ENCODE results near the gene MYF6. TPM values are rescaled to one million over a fixed set of nuclear protein-coding genes. Genes with fewer than 3 reads are reported as not detected.

Gene MYF6
- total RNA-seq, 2 donors from 2014 or later, result not detected

DNA sequence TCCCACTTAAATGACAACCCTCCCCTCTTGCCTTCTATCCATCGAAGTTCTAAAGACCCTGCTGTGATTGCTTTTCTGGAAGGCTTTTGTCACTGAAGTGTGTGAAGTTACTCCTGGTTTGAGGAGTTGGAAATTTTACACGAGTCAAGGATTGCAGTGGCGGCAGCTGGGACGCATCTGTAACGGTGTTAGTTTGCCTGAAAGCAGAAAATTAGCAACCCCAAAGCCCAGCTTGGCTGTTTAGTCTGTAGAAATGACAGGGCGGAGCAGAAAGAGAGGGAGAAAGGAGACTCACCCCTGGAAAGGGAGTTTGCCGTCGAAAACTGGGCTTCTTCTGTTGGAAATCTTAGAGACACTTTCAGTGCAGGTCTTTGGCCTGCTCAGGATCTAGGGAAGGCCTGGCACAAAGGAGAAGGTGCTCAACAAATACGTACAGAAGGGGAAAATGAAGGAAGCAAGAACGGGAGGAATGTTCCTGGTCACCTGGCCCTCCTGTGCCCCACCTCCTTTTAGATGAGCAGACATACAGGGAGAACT lies 8.3 kb downstream of the MYF6 start:
- no peak for DNase-seq (ENCODE audit: low spot score in 2 of 2)
- H3K27ac Mint-ChIP-seq, result no peak overlapping the region
- H3K9me3 Mint-ChIP-seq, result peaks cover 0 to 5% of the 10 kb centered on the region in 2 donors
- peaks cover 5 to 19% of the 10 kb centered on the region in 2 donors for H3K36me3 Mint-ChIP-seq
- ATAC-seq, result no peak

DNA sequence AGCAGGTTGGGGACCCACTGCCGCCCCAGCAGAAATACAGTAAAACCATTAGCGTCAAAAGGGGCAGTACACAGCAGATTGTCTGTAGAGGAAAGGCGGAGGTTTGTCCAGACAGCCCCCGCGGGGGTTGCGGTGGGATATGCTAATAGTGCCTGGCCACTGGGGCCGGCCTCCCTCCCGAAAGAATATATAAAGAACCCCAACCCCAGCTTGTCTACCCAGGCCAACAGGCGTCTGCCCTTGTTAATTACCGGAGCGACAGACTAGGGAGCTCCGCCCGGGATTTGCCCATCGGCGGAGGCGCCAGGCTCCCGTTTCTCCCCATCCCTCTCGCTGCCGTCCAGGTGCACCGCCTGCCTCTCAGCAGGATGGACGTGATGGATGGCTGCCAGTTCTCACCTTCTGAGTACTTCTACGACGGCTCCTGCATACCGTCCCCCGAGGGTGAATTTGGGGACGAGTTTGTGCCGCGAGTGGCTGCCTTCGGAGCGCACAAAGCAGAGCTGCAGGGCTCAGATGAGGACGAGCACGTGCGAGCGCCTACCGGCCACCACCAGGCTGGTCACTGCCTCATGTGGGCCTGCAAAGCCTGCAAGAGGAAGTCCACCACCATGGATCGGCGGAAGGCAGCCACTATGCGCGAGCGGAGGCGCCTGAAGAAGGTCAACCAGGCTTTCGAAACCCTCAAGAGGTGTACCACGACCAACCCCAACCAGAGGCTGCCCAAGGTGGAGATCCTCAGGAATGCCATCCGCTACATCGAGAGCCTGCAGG lies 9.4 kb downstream of the MYF6 start, which contains the start of gene MYF5:
Gene MYF5 (plus strand): TSS at position 217 of the 774 bp plus-strand sequence. CDS start 152 bp downstream, at position 369.
- DNase-seq (ENCODE audit: low spot score in 2 of 2) (no peak), ATAC-seq (no peak)
- peaks cover 5 to 19% of the 10 kb centered on the region in 2 donors for H3K36me3 Mint-ChIP-seq
- H3K9me3 Mint-ChIP-seq, result peaks cover 0 to 5% of the 10 kb centered on the region in 2 donors
- H3K27ac Mint-ChIP-seq, result no peak within 1 kb of the TSS

- H3K27ac Mint-ChIP-seq, result no peak overlapping the region
- no peak for DNase-seq (ENCODE audit: low spot score in 2 of 2)
- H3K36me3 Mint-ChIP-seq, result peaks cover 5 to 19% of the 10 kb centered on the region in 2 donors
- no peak for ATAC-seq
- H3K9me3 Mint-ChIP-seq, result peaks cover 0 to 5% of the 10 kb centered on the region in 2 donors
Observed at GRCh38 chr12:80717856-80718255, 10.4 kb downstream of the MYF6 start.

GRCh38 chr12:80720516-80720915 lies 13.1 kb downstream of the MYF6 start:
- DNase-seq (ENCODE audit: low spot score in 2 of 2) (no peak), ATAC-seq (no peak)
- no peak overlapping the region for H3K27ac Mint-ChIP-seq
- H3K9me3 Mint-ChIP-seq, result no peaks in the 10 kb centered on the region
- H3K36me3 Mint-ChIP-seq, result peaks cover 0 to 11% of the 10 kb centered on the region in 2 donors

GRCh38 chr12:80721326-80721725 lies 13.9 kb downstream of the MYF6 start:
- DNase-seq (ENCODE audit: low spot score in 2 of 2), result no peak
- H3K9me3 Mint-ChIP-seq, result peaks cover 0 to 4% of the 10 kb centered on the region in 2 donors
- H3K36me3 Mint-ChIP-seq, result peaks cover 0 to 3% of the 10 kb centered on the region in 2 donors
- ATAC-seq, result no peak
- H3K27ac Mint-ChIP-seq, result no peak overlapping the region

DNA sequence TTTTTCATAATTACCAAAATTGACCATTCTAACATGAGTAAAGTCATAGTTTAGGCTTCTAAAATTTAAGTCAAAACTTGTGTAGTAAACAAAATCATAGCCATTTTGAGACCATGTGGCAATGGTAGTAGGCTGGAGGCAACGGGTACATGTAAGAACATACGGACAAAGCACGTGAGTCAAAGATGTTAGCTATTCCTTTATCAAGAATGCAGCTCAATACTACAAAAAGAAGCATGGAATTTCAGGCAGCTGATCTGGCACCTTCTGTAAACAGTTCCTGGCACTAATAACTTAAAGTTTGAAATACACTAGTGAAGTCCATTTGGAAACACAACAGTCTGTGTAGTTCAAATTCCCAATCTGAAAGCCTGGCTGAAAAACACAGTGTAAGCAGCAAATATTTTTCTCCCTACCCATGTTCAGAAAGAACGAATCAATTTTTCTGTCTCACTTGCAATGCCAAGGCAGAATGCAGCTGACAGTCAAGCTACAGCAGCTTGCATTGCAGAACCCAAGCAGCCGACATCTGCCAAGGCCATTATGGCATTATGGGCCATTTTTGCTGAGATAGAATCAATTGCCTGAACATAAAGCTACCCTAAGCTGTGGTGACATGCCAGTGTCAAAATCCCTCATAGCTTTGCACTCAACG lies 38.5 kb downstream of the MYF6 start:
- no peak for DNase-seq (ENCODE audit: low spot score in 2 of 2)
- no peak for ATAC-seq
- no peaks in the 10 kb centered on the region for H3K36me3 Mint-ChIP-seq
- no peak overlapping the region for H3K27ac Mint-ChIP-seq
- peaks cover 0 to 13% of the 10 kb centered on the region in 2 donors for H3K9me3 Mint-ChIP-seq

DNA sequence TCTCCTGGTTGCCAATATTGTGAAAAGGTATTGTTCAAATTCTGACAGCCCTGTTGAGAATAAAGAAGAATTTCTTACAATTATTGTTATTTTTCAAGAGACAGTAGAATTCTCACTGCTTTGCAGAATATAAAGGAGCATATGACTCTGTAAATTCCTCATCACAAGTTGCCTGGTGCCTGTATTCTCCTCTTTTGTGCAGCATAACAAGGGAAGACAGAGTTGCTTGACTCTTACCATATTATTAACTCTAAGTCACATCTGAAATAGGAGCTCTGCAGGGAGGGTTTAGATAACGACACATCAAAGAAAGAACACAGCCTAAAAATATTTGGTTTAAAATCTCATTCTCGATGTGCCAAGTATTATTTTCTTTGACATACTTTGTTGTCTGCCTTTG lies 40.4 kb downstream of the MYF6 start:
- H3K9me3 Mint-ChIP-seq, result peaks cover 0 to 13% of the 10 kb centered on the region in 2 donors
- H3K27ac Mint-ChIP-seq, result no peak overlapping the region
- ATAC-seq, result no peak
- H3K36me3 Mint-ChIP-seq, result no peaks in the 10 kb centered on the region
- DNase-seq (ENCODE audit: low spot score in 2 of 2), result no peak

DNA sequence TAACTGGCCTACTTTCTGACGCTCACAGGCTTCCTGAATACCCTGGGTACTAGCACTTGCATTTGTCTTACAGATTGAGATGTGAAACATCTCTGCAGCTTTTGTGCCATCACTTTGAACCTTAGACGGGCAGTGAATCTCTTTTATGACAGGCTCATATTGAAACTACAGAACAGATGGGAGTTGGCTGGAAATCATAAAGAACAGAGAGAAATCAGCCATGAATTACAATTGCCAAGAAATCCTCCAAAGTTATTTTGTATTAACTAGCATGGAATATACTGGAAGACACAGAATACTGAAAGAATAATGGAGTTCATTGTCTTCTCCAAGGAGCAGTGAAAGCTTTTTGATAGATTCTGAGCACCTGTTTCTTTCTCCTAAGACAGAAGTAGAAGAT lies 42.0 kb downstream of the MYF6 start:
- DNase-seq (ENCODE audit: low spot score in 2 of 2) (no peak), ATAC-seq (no peak)
- peaks cover 0 to 9% of the 10 kb centered on the region in 2 donors for H3K9me3 Mint-ChIP-seq
- no peak overlapping the region for H3K27ac Mint-ChIP-seq
- no peaks in the 10 kb centered on the region for H3K36me3 Mint-ChIP-seq

- ATAC-seq (no peak), DNase-seq (ENCODE audit: low spot score in 2 of 2) (no peak)
- Mint-ChIP-seq H3K9me3 (peaks cover 0 to 13% of the 10 kb centered on the region in 2 donors), H3K36me3 (no peaks in the 10 kb centered on the region), H3K27ac (no peak overlapping the region)
Observed at GRCh38 chr12:80752464-80752863, 45.0 kb downstream of the MYF6 start.

- ATAC-seq (no peak), DNase-seq (ENCODE audit: low spot score in 2 of 2) (no peak)
- no peaks in the 10 kb centered on the region for H3K36me3 Mint-ChIP-seq
- peaks cover 0 to 13% of the 10 kb centered on the region in 2 donors for H3K9me3 Mint-ChIP-seq
- H3K27ac Mint-ChIP-seq, result no peak overlapping the region
Observed at GRCh38 chr12:80754274-80754673, 46.8 kb downstream of the MYF6 start.

- Mint-ChIP-seq H3K36me3 (no peaks in the 10 kb centered on the region), H3K9me3 (peaks cover 0 to 17% of the 10 kb centered on the region in 2 donors), H3K27ac (no peak overlapping the region)
- no peak for ATAC-seq
- no peak for DNase-seq (ENCODE audit: low spot score in 2 of 2)
Observed at GRCh38 chr12:80756875-80757274, 49.4 kb downstream of the MYF6 start.

Other genes with a start within 250 kb of the MYF6 start
- gene MYF5, start 9.3 kb downstream of the MYF6 start, total RNA-seq, result not detected
- gene LIN7A, start 230.3 kb downstream of the MYF6 start, total RNA-seq, result not detected